ENCODE measurements around the gene PPP2R5E.

DNA sequence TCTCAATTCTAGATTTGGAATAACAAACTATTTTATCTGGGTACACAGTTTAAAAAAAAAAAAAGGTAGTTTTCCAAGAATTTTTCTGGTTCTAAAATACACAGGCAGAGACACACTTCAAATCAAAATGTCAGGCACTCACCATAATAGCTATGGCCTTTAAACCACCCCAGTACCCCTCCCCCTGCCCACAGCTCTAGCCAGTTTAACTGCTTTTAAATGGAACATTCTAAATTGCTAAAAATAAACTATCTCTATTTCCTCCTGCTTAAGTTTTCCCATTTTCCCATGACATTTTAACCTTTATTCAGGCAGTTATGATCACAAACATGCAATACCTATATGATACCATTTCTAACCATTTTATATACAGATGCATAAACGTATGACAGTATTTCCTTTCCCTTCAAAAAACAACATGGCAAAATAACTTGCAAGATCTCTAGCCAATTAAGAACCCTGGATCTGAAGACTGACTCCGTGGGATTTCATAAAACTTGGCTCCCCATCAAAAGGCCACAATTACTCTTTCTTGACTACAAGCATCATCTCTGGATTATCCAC, 46.3 kb downstream of the PPP2R5E start:
- no peak for TF ChIP-seq CHD7 (IDR thresholded peaks at IDR 0.05; ENCODE audit: insufficient replicate concordance, low read length)
- TF ChIP-seq ZNF274 (IDR thresholded peaks at IDR 0.05; ENCODE audit: borderline replicate concordance, extremely low read depth, low read length), result no peak
- no peak for TF ChIP-seq POLR2A (IDR thresholded peaks at IDR 0.05; ENCODE audit: control extremely low read depth in 1 of 2, low read depth in 2 of 2, low read length in 2 of 2)
- no peak for TF ChIP-seq CTCF (IDR thresholded peaks at IDR 0.05; ENCODE audit: control extremely low read depth in 1 of 3, insufficient read depth in 1 of 3, low read depth in 1 of 3, low read length in 3 of 3)
- TF ChIP-seq CBX5 (IDR thresholded peaks at IDR 0.05; ENCODE audit: low read depth, low read length), result no peak
- no peak for TF ChIP-seq TEAD4 (IDR thresholded peaks at IDR 0.05; ENCODE audit: low read depth, low read length)
- TF ChIP-seq ATF3 (IDR thresholded peaks at IDR 0.05; ENCODE audit: insufficient read depth, low read depth, low read length), result no peak
- TF ChIP-seq, protein P1, sequence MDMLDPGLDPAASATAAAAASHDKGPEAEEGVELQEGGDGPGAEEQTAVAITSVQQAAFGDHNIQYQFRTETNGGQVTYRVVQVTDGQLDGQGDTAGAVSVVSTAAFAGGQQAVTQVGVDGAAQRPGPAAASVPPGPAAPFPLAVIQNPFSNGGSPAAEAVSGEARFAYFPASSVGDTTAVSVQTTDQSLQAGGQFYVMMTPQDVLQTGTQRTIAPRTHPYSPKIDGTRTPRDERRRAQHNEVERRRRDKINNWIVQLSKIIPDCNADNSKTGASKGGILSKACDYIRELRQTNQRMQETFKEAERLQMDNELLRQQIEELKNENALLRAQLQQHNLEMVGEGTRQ (IDR thresholded peaks at IDR 0.05; ENCODE audit: low read length), result no peak
- no peak for TF ChIP-seq CREB1 (IDR thresholded peaks at IDR 0.05)

Measured in H1 (cell line).